ENCODE results near the gene CCDC78. TPM values are rescaled to one million over a fixed set of nuclear protein-coding genes. Genes with fewer than 3 reads are reported as not detected.

Gene CCDC78
- total RNA-seq, 1 donor from 2014 or later: 0.78 TPM

DNA sequence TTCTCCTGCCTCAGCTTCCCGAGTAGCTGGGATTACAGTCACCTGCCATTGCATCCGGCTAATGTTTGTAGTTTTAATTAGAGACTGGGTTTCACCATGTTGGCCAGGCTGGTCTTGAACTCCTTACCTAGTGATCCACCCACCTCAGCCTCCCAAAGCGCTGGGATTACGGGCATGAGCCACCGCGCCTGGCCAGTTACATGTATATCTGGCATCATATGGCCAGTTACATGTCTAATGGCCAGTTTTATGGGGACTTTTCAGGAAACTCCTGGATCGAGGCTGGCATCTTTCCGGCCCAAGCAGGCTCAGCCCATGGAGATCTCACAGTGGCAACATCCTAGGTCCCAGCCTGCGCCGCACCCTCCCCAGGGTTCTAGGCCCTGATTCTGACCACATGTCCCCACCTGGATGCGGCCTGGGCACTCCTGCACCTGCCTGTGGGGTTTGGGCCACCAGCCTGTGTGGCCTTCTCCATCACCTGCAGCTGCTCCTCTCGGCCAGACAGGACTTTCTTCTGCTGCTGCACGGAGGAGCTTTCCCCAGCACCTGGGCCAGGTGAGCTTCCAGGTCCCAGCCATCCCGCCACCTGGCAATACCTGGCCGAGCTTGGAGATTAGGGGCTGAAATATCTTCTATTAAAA, 15.9 kb upstream of the CCDC78 start:
- H3K36me3 ChIP-seq: peaks cover 3% of the 10 kb centered on the region
- DNase-seq: no peak
- intact Hi-C loops (cut with DNase I): no loop called here
- H3K27ac ChIP-seq: no peak overlapping the region
- H3K4me3 ChIP-seq: no peak overlapping the region
- no peaks in the 10 kb centered on the region for H3K9me3 ChIP-seq
- TF ChIP-seq, protein P1, sequence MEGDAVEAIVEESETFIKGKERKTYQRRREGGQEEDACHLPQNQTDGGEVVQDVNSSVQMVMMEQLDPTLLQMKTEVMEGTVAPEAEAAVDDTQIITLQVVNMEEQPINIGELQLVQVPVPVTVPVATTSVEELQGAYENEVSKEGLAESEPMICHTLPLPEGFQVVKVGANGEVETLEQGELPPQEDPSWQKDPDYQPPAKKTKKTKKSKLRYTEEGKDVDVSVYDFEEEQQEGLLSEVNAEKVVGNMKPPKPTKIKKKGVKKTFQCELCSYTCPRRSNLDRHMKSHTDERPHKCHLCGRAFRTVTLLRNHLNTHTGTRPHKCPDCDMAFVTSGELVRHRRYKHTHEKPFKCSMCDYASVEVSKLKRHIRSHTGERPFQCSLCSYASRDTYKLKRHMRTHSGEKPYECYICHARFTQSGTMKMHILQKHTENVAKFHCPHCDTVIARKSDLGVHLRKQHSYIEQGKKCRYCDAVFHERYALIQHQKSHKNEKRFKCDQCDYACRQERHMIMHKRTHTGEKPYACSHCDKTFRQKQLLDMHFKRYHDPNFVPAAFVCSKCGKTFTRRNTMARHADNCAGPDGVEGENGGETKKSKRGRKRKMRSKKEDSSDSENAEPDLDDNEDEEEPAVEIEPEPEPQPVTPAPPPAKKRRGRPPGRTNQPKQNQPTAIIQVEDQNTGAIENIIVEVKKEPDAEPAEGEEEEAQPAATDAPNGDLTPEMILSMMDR (IDR thresholded peaks at IDR 0.05): no peak
- peaks cover 3% of the 10 kb centered on the region for H3K27me3 ChIP-seq
- peaks cover 16% of the 10 kb centered on the region for H3K4me1 ChIP-seq
- ATAC-seq: no peak

DNA sequence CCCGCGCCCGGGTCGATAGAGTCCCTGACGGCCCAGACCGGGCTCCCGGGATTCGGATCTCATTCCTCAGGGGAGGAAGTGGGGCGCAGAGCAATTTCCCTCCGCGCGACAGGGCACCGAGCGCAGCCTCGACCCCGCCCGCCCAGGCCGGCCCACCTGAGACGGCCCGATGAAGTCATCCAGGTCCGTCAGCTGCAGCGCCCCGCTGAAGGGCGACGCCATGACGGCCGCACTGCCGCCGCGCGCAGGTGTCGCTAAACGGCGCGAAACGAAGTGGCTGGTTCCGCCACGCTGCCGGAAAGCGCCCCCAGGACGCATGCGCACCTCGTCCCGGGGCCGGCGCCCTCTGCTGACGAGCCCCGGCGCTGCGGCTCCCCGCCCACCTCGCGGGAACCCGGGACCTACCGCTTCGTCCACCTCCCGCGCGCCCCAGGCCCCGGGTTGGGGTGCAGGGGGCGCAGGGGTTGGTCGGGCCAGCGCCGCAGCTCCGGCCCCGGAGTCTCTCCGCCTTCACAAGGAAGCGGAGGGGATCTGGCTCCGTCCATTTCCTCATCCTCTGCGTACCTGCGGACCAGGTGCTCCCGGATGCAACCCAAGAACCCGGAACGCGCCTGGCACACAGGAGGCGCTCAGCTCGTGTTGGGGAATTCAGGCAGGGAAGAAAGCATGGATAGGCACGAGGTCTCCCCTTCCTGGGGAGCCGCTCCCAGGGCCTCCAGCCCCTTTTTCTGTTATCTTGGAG, 14.7 kb upstream of the CCDC78 start, which contains the start of gene CIAO3:
Gene CIAO3 (minus strand): TSS at position 234 of the 742 bp plus-strand sequence. CDS start 12 bp downstream, at position 222.
- H3K9me3 ChIP-seq: no peaks in the 10 kb centered on the region
- ATAC-seq (peak; percentile 96), DNase-seq (peak; percentile 95)
- H3K27ac ChIP-seq: peak within 1 kb of the TSS; percentile 73
- H3K27me3 ChIP-seq: peaks cover 3% of the 10 kb centered on the region
- H3K4me3 ChIP-seq: peak within 1 kb of the TSS; percentile 88
- H3K36me3 ChIP-seq: peaks cover 15% of the 10 kb centered on the region
- TF ChIP-seq, protein P1 (IDR thresholded peaks at IDR 0.05): peak; percentile 91
- intact Hi-C loops (cut with DNase I): no loop called here
- H3K4me1 ChIP-seq: peaks cover 16% of the 10 kb centered on the region

DNA sequence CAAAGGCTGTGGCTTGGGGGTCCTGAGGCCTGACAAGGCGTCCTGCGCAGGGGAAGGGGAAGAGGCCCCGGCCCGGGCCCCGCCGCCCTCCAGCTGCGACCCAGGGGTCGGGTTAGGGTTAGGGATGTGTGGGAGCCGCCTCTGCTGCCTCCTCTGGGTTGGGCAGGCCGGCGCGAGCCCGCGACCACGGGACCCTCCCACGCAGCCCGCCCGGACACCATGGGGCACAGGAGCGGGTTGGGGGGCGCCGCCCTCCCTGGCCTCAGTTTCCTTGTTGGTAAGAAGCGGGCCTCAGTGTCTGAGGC, 14.2 kb upstream of the CCDC78 start:
- Histone ChIP-seq H3K27me3 (peaks cover 3% of the 10 kb centered on the region), H3K4me3 (peak overlapping the region; percentile 88), H3K9me3 (no peaks in the 10 kb centered on the region), H3K36me3 (peaks cover 20% of the 10 kb centered on the region), H3K27ac (peak overlapping the region; percentile 73), H3K4me1 (peaks cover 16% of the 10 kb centered on the region)
- intact Hi-C loops (cut with DNase I): no loop called here
- TF ChIP-seq, protein P1 (IDR thresholded peaks at IDR 0.05): no peak
- ATAC-seq: peak; percentile 28
- no peak for DNase-seq

DNA sequence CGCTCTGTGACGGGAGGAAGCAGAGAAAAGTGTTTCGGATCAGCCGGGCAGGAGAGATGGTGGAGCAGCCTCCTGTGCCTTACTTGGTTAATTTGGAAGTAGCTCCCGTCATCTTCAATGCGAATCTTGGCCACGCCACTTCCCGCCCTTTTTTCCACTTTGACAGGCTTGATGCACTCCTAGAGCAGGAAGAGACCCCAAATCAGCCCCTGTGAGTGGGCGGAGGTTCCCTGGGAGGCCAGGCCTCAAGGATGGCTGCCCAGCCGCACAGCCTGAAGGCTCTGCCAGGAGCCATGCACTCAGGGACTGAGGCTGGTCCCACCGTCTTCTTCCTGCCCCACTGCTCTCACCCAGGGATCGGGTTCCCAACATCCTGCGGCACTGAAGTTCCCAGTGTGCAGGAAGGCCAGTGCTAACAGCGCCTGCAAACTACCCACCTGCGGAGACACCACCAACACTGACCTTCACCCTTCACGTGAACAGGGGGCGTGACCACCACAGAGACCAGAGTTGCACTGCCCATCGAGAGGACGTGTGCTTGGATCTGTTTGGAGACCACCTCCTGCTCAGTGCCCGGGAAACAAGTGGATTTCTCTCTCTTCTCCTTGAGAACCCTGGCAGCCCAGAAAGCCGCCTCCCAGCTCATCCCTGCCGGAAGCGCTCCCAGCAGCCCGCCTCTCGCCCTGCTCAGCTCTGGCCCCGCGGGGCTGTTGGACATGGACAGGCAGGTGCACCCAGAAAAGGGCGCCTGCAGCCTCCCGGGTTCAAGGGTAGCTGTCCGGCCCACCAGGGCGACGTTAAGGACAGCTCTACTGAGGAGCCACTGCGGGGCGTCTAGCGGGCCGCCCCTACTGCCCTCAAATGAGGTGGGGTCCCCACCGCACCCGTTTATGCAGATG, 13.6 kb upstream of the CCDC78 start:
- Histone ChIP-seq H3K27me3 (peaks cover 3% of the 10 kb centered on the region), H3K4me1 (peaks cover 16% of the 10 kb centered on the region), H3K36me3 (peaks cover 20% of the 10 kb centered on the region), H3K27ac (peak overlapping the region; percentile 73), H3K4me3 (peak overlapping the region; percentile 88), H3K9me3 (no peaks in the 10 kb centered on the region)
- ATAC-seq (no peak), DNase-seq (peak; percentile 60)
- intact Hi-C loops (cut with DNase I): no loop called here
- TF ChIP-seq, protein P1 (IDR thresholded peaks at IDR 0.05): no peak

DNA sequence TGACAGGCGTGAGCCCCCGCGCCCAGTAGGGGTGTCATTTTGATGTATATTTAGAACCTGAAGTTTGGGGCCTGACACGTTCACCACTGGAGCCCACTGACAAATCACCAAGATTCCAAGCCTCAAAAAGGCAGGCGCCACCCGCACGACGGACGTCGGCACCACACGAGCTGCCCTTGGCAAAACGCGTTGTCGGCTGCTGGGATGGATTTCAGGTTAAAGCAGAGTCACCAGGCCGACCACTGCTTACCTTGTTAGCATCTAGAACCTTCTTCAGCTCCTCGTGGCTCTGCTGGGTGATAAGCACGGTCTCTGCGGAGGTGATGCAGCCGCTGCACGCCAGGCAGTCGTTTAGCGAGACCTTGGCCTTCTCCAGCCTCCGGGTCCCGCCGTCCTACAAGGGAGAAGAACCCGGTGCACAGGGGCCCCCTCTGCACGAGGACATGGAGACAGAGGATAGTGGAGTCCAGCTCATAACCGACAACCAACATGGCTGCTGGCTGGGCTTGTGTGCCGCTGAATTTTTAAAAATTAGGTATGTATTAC, 10.8 kb upstream of the CCDC78 start:
- H3K27me3 ChIP-seq: no peaks in the 10 kb centered on the region

More for the DNA sequence above, 10.8 kb upstream of the CCDC78 start:
- TF ChIP-seq, protein P1 (IDR thresholded peaks at IDR 0.05): no peak
- no peak overlapping the region for H3K4me3 ChIP-seq
- no peaks in the 10 kb centered on the region for H3K9me3 ChIP-seq
- H3K4me1 ChIP-seq: peaks cover 16% of the 10 kb centered on the region
- no peak overlapping the region for H3K27ac ChIP-seq
- intact Hi-C loops (cut with DNase I): no loop called here
- peaks cover 25% of the 10 kb centered on the region for H3K36me3 ChIP-seq
- DNase-seq (no peak), ATAC-seq (no peak)

All from upper lobe of right lung (tissue), 1 donor.